H1 (cell line): ENCODE data around the gene PAX5. TPM values are rescaled to one million over a fixed set of nuclear protein-coding genes. Genes with fewer than 3 reads are reported as not detected.

Experiments used
- ASH2L ChIP-seq: fragments of 200-600, 300-600 bp; sonication (generic); IDR thresholded peaks from one replicate; pipeline ENCODE4 v1.7.1; 2017; ENCODE audit warnings: low read length
- BRCA1 ChIP-seq: IDR thresholded peaks from 2 replicates; pipeline ENCODE4 v1.6.1; 2012; ENCODE audit warnings: low read depth, low read length, improper control_type of control experiment
- NANOG ChIP-seq: IDR thresholded peaks from 2 replicates; pipeline ENCODE4 v1.6.1; 2011; ENCODE audit warnings: low read length, low read depth, mild to moderate bottlenecking, inconsistent platforms; ENCODE audit not compliant: insufficient read depth, poor library complexity, severe bottlenecking
- POU5F1 ChIP-seq: IDR thresholded peaks from 2 replicates; pipeline ENCODE4 v1.6.1; 2011; ENCODE audit warnings: low read depth, mild to moderate bottlenecking, low read length, moderate library complexity
- polyA plus RNA-seq, 7 experiments: library from polyadenylated mRNA; depleted of rRNA in 3 of 7; stranded (reverse) in 5 of 7; unstranded in 2 of 7; fragments of >200 nt in 5 of 7; fragments of 200-250 nt in 2 of 7; gene quantifications; 1 replicate in 5 of 7; 2 replicates in 1 of 7; 4 replicates in 1 of 7; pipeline versions ENCODE4 v1.2.1 to v1.2.3, GENCODE V29; 2011 to 2013; ENCODE audit warnings: missing spikeins in 2 of 7, mixed read lengths in 2 of 7
- total RNA-seq: library from RNA; stranded (reverse); fragmentation: NEBNext Ultra II Directional; extraction: Animal tissue kit (Norgen Biotek cat#: 25700); gene quantifications from 2 replicates; pipeline ENCODE4 v1.2.1, GENCODE V29; 2021
- TF ChIP-seq, protein P1 (sequence below): IDR thresholded peaks from 2 replicates; pipeline ENCODE4 v1.6.1; 2012; ENCODE audit warnings: low read length, inconsistent platforms

PAX5 gene
- total and polyA plus RNA-seq, 2 of the 8 experiments (the other 6 are each of a cell fraction or from before 2014, with no cell fraction given), result 0.29 to 0.43 TPM

DNA sequence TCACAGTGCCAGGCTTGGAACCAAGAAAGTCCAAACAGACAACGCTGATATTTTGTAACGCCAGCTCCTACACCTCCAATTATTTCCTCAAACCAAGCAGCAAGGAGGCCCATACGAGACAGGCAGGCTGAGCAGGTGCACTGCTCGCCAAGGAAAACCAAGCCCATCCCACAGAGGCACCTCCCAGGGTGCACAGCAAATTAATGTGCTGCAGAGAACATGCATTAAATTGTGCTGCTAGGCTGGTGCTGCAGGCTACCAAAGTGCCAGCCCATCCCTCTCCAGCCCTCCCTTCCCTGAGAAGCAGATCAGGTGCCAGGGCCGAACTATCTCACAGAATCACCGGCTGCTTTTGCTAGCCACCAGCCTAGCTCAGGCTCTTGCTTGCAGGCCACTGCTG lies 137.8 kb downstream of the PAX5 start (continued):
- TF ChIP-seq POU5F1, result no peak
- no peak for TF ChIP-seq NANOG
- no peak for TF ChIP-seq ASH2L
- TF ChIP-seq, protein P1, sequence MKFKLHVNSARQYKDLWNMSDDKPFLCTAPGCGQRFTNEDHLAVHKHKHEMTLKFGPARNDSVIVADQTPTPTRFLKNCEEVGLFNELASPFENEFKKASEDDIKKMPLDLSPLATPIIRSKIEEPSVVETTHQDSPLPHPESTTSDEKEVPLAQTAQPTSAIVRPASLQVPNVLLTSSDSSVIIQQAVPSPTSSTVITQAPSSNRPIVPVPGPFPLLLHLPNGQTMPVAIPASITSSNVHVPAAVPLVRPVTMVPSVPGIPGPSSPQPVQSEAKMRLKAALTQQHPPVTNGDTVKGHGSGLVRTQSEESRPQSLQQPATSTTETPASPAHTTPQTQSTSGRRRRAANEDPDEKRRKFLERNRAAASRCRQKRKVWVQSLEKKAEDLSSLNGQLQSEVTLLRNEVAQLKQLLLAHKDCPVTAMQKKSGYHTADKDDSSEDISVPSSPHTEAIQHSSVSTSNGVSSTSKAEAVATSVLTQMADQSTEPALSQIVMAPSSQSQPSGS, result no peak
- no peak for TF ChIP-seq BRCA1
